ENCODE results near the gene NMB. TPM values are rescaled to one million over a fixed set of nuclear protein-coding genes. Genes with fewer than 3 reads are reported as not detected.

The NMB gene
- total RNA-seq, 2 donors from 2014 or later = 2.0 to 3.3 TPM

GRCh38 chr15:84669726-84670125 lies 11.7 kb upstream of the NMB start:
- H3K27ac Mint-ChIP-seq = peak overlapping the region; percentile 43
- no peak for ATAC-seq

GRCh38 chr15:84668221-84668982 lies 10.4 kb upstream of the NMB start:
- Mint-ChIP-seq H3K36me3 (ENCODE audit: low read depth) (peaks cover 8% of the 10 kb centered on the region), H3K4me3 (no peak overlapping the region), H3K27me3 (no peaks in the 10 kb centered on the region), H3K4me1 (peaks cover 19% of the 10 kb centered on the region), H3K27ac (no peak overlapping the region)
- H3K9me3 ChIP-seq (ENCODE audit: control insufficient read depth, low read length, poor library complexity, severe bottlenecking) = no peaks in the 10 kb centered on the region
- DNase-seq = no peak
- no peak for ATAC-seq

More at GRCh38 chr15:84669726-84670125, 11.7 kb upstream of the NMB start:
- DNase-seq = no peak
- Mint-ChIP-seq H3K27me3 (no peaks in the 10 kb centered on the region), H3K36me3 (ENCODE audit: low read depth) (peaks cover 8% of the 10 kb centered on the region), H3K4me3 (no peak overlapping the region), H3K4me1 (peaks cover 19% of the 10 kb centered on the region)
- no peaks in the 10 kb centered on the region for H3K9me3 ChIP-seq (ENCODE audit: control insufficient read depth, low read length, poor library complexity, severe bottlenecking)

- no peak for ATAC-seq
- H3K9me3 ChIP-seq (ENCODE audit: control insufficient read depth, low read length, poor library complexity, severe bottlenecking) = no peaks in the 10 kb centered on the region
- Mint-ChIP-seq H3K27ac (peak overlapping the region; percentile 68), H3K36me3 (ENCODE audit: low read depth) (peaks cover 8% of the 10 kb centered on the region), H3K4me3 (no peak overlapping the region), H3K4me1 (peaks cover 13% of the 10 kb centered on the region), H3K27me3 (no peaks in the 10 kb centered on the region)
- DNase-seq = no peak
Observed at GRCh38 chr15:84666373-84666772, 8.4 kb upstream of the NMB start.

GRCh38 chr15:84661001-84661400 lies 3.0 kb upstream of the NMB start:
- no peaks in the 10 kb centered on the region for H3K36me3 Mint-ChIP-seq (ENCODE audit: low read depth)
- ATAC-seq (no peak), DNase-seq (no peak)
- peak overlapping the region; percentile 53 for H3K4me3 Mint-ChIP-seq
- no peaks in the 10 kb centered on the region for H3K9me3 ChIP-seq (ENCODE audit: control insufficient read depth, low read length, poor library complexity, severe bottlenecking)
- peaks cover 12% of the 10 kb centered on the region for H3K4me1 Mint-ChIP-seq
- no peak overlapping the region for H3K27ac Mint-ChIP-seq
- H3K27me3 Mint-ChIP-seq = no peaks in the 10 kb centered on the region

- H3K27me3 Mint-ChIP-seq = no peaks in the 10 kb centered on the region
- H3K27ac Mint-ChIP-seq = peak overlapping the region; percentile 43
- ATAC-seq (no peak), DNase-seq (no peak)
- no peaks in the 10 kb centered on the region for H3K9me3 ChIP-seq (ENCODE audit: control insufficient read depth, low read length, poor library complexity, severe bottlenecking)
- peak overlapping the region; percentile 21 for H3K4me3 Mint-ChIP-seq
- H3K4me1 Mint-ChIP-seq = peaks cover 16% of the 10 kb centered on the region
- H3K36me3 Mint-ChIP-seq (ENCODE audit: low read depth) = no peaks in the 10 kb centered on the region
Observed at GRCh38 chr15:84659904-84660781, 2.1 kb upstream of the NMB start.

GRCh38 chr15:84658788-84659411 lies 901 bp upstream of the NMB start:
- DNase-seq (no peak), ATAC-seq (no peak)
- no peaks in the 10 kb centered on the region for H3K9me3 ChIP-seq (ENCODE audit: control insufficient read depth, low read length, poor library complexity, severe bottlenecking)
- peak overlapping the region; percentile 32 for H3K27ac Mint-ChIP-seq
- H3K36me3 Mint-ChIP-seq (ENCODE audit: low read depth) = no peaks in the 10 kb centered on the region
- H3K27me3 Mint-ChIP-seq = no peaks in the 10 kb centered on the region
- peaks cover 23% of the 10 kb centered on the region for H3K4me1 Mint-ChIP-seq
- peak overlapping the region; percentile 85 for H3K4me3 Mint-ChIP-seq

GRCh38 chr15:84657748-84658079 lies 285 bp downstream of the NMB start:
- no peaks in the 10 kb centered on the region for H3K36me3 Mint-ChIP-seq (ENCODE audit: low read depth)
- peaks cover 25% of the 10 kb centered on the region for H3K4me1 Mint-ChIP-seq
- H3K27me3 Mint-ChIP-seq = no peaks in the 10 kb centered on the region
- DNase-seq = no peak
- H3K4me3 Mint-ChIP-seq = peak overlapping the region; percentile 85
- no peak for ATAC-seq
- peak overlapping the region; percentile 24 for H3K27ac Mint-ChIP-seq
- no peaks in the 10 kb centered on the region for H3K9me3 ChIP-seq (ENCODE audit: control insufficient read depth, low read length, poor library complexity, severe bottlenecking)

GRCh38 chr15:84656972-84657371 lies 1.0 kb downstream of the NMB start:
- peak overlapping the region; percentile 24 for H3K27ac Mint-ChIP-seq
- H3K27me3 Mint-ChIP-seq = no peaks in the 10 kb centered on the region
- DNase-seq (no peak), ATAC-seq (no peak)
- H3K4me1 Mint-ChIP-seq = peaks cover 30% of the 10 kb centered on the region
- H3K9me3 ChIP-seq (ENCODE audit: control insufficient read depth, low read length, poor library complexity, severe bottlenecking) = no peaks in the 10 kb centered on the region
- H3K4me3 Mint-ChIP-seq = peak overlapping the region; percentile 85
- H3K36me3 Mint-ChIP-seq (ENCODE audit: low read depth) = no peaks in the 10 kb centered on the region

GRCh38 chr15:84654689-84655453 lies 3.1 kb downstream of the NMB start:
- H3K27ac Mint-ChIP-seq = peak overlapping the region; percentile 95
- peaks cover 30% of the 10 kb centered on the region for H3K4me1 Mint-ChIP-seq
- peak; percentile 49 to 63 (median 61) for DNase-seq
- ATAC-seq = peak; percentile 55
- no peaks in the 10 kb centered on the region for H3K9me3 ChIP-seq (ENCODE audit: control insufficient read depth, low read length, poor library complexity, severe bottlenecking)
- peak overlapping the region; percentile 80 for H3K4me3 Mint-ChIP-seq
- H3K27me3 Mint-ChIP-seq = no peaks in the 10 kb centered on the region
- peaks cover 2% of the 10 kb centered on the region for H3K36me3 Mint-ChIP-seq (ENCODE audit: low read depth)

- H3K27ac Mint-ChIP-seq = peak within 1 kb of the TSS; percentile 95
- DNase-seq (peak; percentile 95 to 98 (median 95)), ATAC-seq (peak; percentile 81)
- no peaks in the 10 kb centered on the region for H3K27me3 Mint-ChIP-seq
- H3K36me3 Mint-ChIP-seq (ENCODE audit: low read depth) = peaks cover 2% of the 10 kb centered on the region
- peaks cover 28% of the 10 kb centered on the region for H3K4me1 Mint-ChIP-seq
- no peaks in the 10 kb centered on the region for H3K9me3 ChIP-seq (ENCODE audit: control insufficient read depth, low read length, poor library complexity, severe bottlenecking)
- peak within 1 kb of the TSS; percentile 95 for H3K4me3 Mint-ChIP-seq
Observed at GRCh38 chr15:84653910-84654688, 3.9 kb downstream of the NMB start, which contains the start of gene WDR73. Gene WDR73 (minus strand): TSS chr15:84654283. CDS start chr15:84654274, 9 bp downstream.

GRCh38 chr15:84653584-84653909 lies 4.5 kb downstream of the NMB start:
- DNase-seq (no peak), ATAC-seq (no peak)
- no peaks in the 10 kb centered on the region for H3K9me3 ChIP-seq (ENCODE audit: control insufficient read depth, low read length, poor library complexity, severe bottlenecking)
- H3K4me3 Mint-ChIP-seq = peak overlapping the region; percentile 95
- H3K36me3 Mint-ChIP-seq (ENCODE audit: low read depth) = peaks cover 2% of the 10 kb centered on the region
- peak overlapping the region; percentile 95 for H3K27ac Mint-ChIP-seq
- H3K4me1 Mint-ChIP-seq = peaks cover 27% of the 10 kb centered on the region
- H3K27me3 Mint-ChIP-seq = no peaks in the 10 kb centered on the region

GRCh38 chr15:84649706-84650105 lies 8.3 kb downstream of the NMB start:
- Mint-ChIP-seq H3K4me3 (no peak overlapping the region), H3K27ac (peak overlapping the region; percentile 60), H3K27me3 (no peaks in the 10 kb centered on the region), H3K36me3 (ENCODE audit: low read depth) (peaks cover 7% of the 10 kb centered on the region), H3K4me1 (peaks cover 20% of the 10 kb centered on the region)
- no peak for ATAC-seq
- no peaks in the 10 kb centered on the region for H3K9me3 ChIP-seq (ENCODE audit: control insufficient read depth, low read length, poor library complexity, severe bottlenecking)
- DNase-seq = no peak

All from T-helper 17 cell (primary cell).